ENCODE measurements around the gene CWC27.

- no peak for TF ChIP-seq CTCF (conservative IDR thresholded peaks at IDR 0.05; ENCODE audit: low read length)
- no peak for TF ChIP-seq EZH2phosphoT487 (IDR thresholded peaks at IDR 0.05; ENCODE audit: borderline replicate concordance)
Observed at GRCh38 chr5:64979531-64979930, 210.8 kb downstream of the CWC27 start.
